ENCODE data around the gene PIEZO1. TPM values are rescaled to one million over a fixed set of nuclear protein-coding genes. Genes with fewer than 3 reads are reported as not detected.

PIEZO1 gene
- total RNA-seq, 4 donors from 2014 or later = 81.2 to 145 (median 113) TPM

DNA sequence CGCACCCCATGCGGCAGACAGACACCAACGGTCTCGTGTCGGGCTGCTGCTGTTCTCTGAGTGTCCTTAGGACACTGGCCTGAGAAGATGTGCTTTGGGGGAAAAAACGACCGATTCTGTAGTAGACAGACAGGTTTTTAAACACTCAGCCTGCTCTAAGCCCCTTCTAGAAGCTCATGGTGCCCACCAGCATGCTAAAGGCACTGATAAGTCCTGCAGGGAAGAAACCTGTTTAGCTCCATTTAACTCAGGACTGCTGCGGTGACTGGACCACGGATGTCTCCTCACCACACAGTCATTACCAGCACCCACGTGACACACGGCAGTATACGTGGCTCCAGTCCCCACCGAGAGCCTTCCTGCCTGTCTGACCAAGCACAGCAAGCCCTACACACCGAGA is 45.8 kb upstream of the PIEZO1 start:
- 93 to 100% methylated on average over 3 to 11 of the region's 14 CpGs for WGBS, 2 donors
- H3K4me3 ChIP-seq (replicated peaks in 1 of 3) = no peak overlapping the region
- no peaks in the 10 kb centered on the region for H3K27me3 ChIP-seq
- H3K4me1 ChIP-seq = no peaks in the 10 kb centered on the region
- H3K9me3 ChIP-seq = no peaks in the 10 kb centered on the region
- DNase-seq = no peak
- intact Hi-C loops (cut with DNase I) = no loop called here
- H3K27ac ChIP-seq = no peak overlapping the region
- TF ChIP-seq, protein P1, sequence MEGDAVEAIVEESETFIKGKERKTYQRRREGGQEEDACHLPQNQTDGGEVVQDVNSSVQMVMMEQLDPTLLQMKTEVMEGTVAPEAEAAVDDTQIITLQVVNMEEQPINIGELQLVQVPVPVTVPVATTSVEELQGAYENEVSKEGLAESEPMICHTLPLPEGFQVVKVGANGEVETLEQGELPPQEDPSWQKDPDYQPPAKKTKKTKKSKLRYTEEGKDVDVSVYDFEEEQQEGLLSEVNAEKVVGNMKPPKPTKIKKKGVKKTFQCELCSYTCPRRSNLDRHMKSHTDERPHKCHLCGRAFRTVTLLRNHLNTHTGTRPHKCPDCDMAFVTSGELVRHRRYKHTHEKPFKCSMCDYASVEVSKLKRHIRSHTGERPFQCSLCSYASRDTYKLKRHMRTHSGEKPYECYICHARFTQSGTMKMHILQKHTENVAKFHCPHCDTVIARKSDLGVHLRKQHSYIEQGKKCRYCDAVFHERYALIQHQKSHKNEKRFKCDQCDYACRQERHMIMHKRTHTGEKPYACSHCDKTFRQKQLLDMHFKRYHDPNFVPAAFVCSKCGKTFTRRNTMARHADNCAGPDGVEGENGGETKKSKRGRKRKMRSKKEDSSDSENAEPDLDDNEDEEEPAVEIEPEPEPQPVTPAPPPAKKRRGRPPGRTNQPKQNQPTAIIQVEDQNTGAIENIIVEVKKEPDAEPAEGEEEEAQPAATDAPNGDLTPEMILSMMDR (IDR thresholded peaks at IDR 0.05) = no peak
- TF ChIP-seq POLR2A (IDR thresholded peaks at IDR 0.05) = no peak
- no peaks in the 10 kb centered on the region for H3K36me3 ChIP-seq

DNA sequence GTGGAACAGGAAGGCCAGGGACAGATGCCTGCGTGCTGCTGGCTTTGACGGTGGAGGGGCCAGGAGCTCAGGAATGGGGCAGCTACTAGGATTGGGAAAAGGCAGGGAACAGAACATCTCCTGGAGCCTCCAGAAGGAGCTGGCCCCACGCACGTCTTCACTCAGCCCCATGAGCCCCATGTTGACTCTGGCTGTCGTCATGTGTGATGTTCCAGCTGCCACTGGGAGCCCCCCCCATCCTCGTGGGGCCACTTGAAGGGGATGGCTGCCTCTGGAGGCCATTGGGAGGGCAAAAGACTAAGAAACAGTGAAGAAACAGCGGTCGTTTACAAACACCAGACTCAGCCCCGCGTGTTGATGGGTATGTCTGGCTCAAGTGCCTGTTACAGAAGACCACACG is 45.2 kb upstream of the PIEZO1 start:
- H3K27ac ChIP-seq = no peak overlapping the region
- no peak for DNase-seq
- intact Hi-C loops (cut with DNase I) = no loop called here

DNA sequence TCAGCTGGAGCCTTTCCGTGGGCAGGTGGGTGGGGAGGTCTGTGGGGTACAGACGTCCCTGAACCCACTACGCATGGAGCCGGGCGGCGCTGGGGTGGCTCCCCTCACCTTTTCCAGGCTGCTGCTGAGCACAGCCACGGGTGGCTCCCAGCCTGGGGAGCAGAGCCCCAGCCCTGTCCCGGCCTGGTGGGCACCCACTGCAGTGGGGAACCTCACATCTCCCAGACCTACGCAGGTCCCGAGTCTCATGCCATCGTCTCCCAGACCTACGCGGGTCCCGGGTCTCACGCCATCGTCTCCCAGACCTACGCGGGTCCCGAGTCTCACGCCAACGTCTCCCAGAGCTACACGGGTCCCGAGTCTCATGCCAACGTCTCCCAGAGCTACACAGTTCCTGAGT is 43.7 kb upstream of the PIEZO1 start:
- intact Hi-C loops (cut with DNase I) = no loop called here
- no peaks in the 10 kb centered on the region for H3K9me3 ChIP-seq
- H3K4me3 ChIP-seq (replicated peaks in 1 of 3) = no peak overlapping the region
- H3K4me1 ChIP-seq = no peaks in the 10 kb centered on the region
- TF ChIP-seq, protein P1 (IDR thresholded peaks at IDR 0.05) = no peak
- TF ChIP-seq POLR2A (IDR thresholded peaks at IDR 0.05) = no peak
- H3K27ac ChIP-seq = no peak overlapping the region
- DNase-seq = no peak
- no peaks in the 10 kb centered on the region for H3K27me3 ChIP-seq
- H3K36me3 ChIP-seq = no peaks in the 10 kb centered on the region
- 91 to 93% methylated on average over 18 to 24 of the region's 24 CpGs for WGBS, 2 donors

More for the DNA sequence above, 45.2 kb upstream of the PIEZO1 start:
- no peaks in the 10 kb centered on the region for H3K27me3 ChIP-seq
- no peak overlapping the region for H3K4me3 ChIP-seq (replicated peaks in 1 of 3)
- 76 to 80% methylated on average over 11 of the region's 11 CpGs for WGBS, 2 donors
- H3K36me3 ChIP-seq = no peaks in the 10 kb centered on the region
- TF ChIP-seq POLR2A (IDR thresholded peaks at IDR 0.05) = no peak
- TF ChIP-seq, protein P1 (IDR thresholded peaks at IDR 0.05) = no peak
- no peaks in the 10 kb centered on the region for H3K4me1 ChIP-seq
- H3K9me3 ChIP-seq = no peaks in the 10 kb centered on the region

DNA sequence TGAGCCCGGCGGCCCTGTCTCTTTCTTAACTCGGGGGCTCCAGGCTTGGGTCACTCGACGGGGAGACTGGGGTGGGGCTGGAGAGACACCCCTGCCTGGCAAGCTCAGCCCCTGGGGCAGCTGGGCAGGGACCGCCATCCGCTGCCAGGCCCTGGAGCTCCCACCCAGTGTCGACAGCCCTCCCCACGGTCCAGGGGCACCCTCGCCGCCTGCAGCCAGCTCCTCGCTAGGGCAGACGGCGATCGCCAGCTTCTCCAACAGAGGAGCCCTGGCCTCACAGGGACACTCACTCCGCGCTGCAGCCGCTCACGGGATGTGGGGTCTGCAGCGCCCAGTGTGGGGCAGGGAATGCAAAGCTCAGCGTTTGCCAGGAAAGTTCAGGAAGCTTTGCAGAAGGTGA is 42.7 kb upstream of the PIEZO1 start:
- intact Hi-C loops (cut with DNase I) = no loop called here
- no peaks in the 10 kb centered on the region for H3K4me1 ChIP-seq
- H3K27me3 ChIP-seq = no peaks in the 10 kb centered on the region
- WGBS, 2 donors = 95% methylated on average over 12 to 19 of the region's 21 CpGs
- TF ChIP-seq, protein P1 (IDR thresholded peaks at IDR 0.05) = no peak
- no peaks in the 10 kb centered on the region for H3K9me3 ChIP-seq
- H3K36me3 ChIP-seq = no peaks in the 10 kb centered on the region
- no peak for DNase-seq
- no peak overlapping the region for H3K27ac ChIP-seq
- H3K4me3 ChIP-seq (replicated peaks in 1 of 3) = no peak overlapping the region

DNA sequence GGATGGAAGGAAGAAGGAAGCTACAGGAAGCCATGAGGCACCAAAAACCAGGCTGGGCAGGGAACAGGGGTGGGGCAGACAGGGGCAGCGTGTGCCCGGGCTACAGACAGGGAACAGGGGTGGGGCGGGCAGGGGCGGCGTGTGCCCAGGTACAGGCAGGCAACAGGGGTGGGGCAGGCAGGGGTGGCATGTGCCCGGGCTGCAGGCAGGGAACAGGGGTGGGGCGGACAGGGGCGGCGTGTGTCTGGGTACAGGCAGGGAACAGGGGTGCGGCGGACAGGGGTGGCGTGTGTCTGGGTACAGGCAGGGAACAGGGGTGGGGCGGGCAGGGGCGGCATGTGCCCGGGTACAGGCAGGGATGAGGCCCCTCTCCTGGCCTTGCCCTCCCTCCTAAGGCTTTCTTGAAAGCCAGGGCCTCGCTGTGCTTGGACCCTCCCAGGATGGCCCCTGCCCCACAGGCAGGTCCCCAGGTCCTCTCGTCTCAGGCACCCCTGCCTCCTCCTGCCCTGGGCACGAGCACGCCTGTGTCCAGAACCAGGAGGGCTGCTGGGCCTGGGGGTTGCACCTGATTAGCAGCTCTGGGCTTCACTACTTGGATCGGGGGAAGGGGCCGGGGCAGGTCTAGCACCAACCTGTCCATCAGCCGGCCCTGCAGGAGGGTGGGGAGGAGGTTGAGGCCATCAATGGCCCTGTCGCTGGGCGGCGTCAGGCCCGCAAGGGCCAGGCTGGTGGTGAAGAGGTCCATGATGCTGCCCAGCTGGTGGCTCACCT is 41.2 kb upstream of the PIEZO1 start:
- Histone ChIP-seq H3K27ac (no peak overlapping the region), H3K27me3 (no peaks in the 10 kb centered on the region), H3K36me3 (no peaks in the 10 kb centered on the region), H3K9me3 (no peaks in the 10 kb centered on the region), H3K4me3 (replicated peaks in 1 of 3) (no peak overlapping the region), H3K4me1 (no peaks in the 10 kb centered on the region)
- TF ChIP-seq, protein P1 (IDR thresholded peaks at IDR 0.05) = no peak
- no peak for TF ChIP-seq POLR2A (IDR thresholded peaks at IDR 0.05)
- WGBS, 2 donors = 88 to 92% methylated on average over 10 to 25 of the region's 26 CpGs
- DNase-seq = no peak
- intact Hi-C loops (cut with DNase I) = no loop called here
